SK-N-DZ (cell line): ENCODE results near the gene NRG3.
"Not testable (repeated sequence)": the region's sequence is repeated elsewhere in the genome, so short reads cannot be mapped to it uniquely, and the experiment has no call there.

Experiments
- DNase-seq: peaks from one replicate; pipeline ENCODE4 v3.0.0-alpha.2; 2015; ENCODE audit warnings: low spot score

Gene NRG3

GRCh38 chr10:81957976-81958375 lies 83.0 kb downstream of the NRG3 start:
- DNase-seq: no peak

GRCh38 chr10:81959016-81959415 lies 84.0 kb downstream of the NRG3 start:
- DNase-seq: no peak

GRCh38 chr10:81961451-81962184 lies 86.6 kb downstream of the NRG3 start:
- DNase-seq: no peak

GRCh38 chr10:81963606-81964005 lies 88.6 kb downstream of the NRG3 start:
- no peak for DNase-seq

- DNase-seq: no peak
These were observed 92.7 kb downstream of the NRG3 start for GRCh38 chr10:81967716-81968115.

- no peak for DNase-seq
These were observed 94.1 kb downstream of the NRG3 start for GRCh38 chr10:81969136-81969535.

GRCh38 chr10:81978238-81978637 lies 103.2 kb downstream of the NRG3 start:
- DNase-seq: no peak

- DNase-seq: no peak
These were observed 106.7 kb downstream of the NRG3 start for GRCh38 chr10:81981724-81982123.

GRCh38 chr10:81984428-81984827 lies 109.4 kb downstream of the NRG3 start:
- DNase-seq: no peak

- no peak for DNase-seq
These were observed 120.3 kb downstream of the NRG3 start for GRCh38 chr10:81995254-81995653.

- DNase-seq: no peak
These were observed 121.9 kb downstream of the NRG3 start for GRCh38 chr10:81996927-81997326.

GRCh38 chr10:82020999-82021398 lies 146.0 kb downstream of the NRG3 start:
- no peak for DNase-seq

- no peak for DNase-seq
These were observed 152.7 kb downstream of the NRG3 start for GRCh38 chr10:82027711-82028110.

- no peak for DNase-seq
These were observed 162.1 kb downstream of the NRG3 start for GRCh38 chr10:82037076-82037475.

GRCh38 chr10:82038587-82038986 lies 163.6 kb downstream of the NRG3 start:
- DNase-seq: no peak

GRCh38 chr10:82040336-82040735 lies 165.3 kb downstream of the NRG3 start:
- DNase-seq: no peak

GRCh38 chr10:82041018-82041417 lies 166.0 kb downstream of the NRG3 start:
- no peak for DNase-seq

GRCh38 chr10:82056391-82056790 lies 181.4 kb downstream of the NRG3 start:
- no peak for DNase-seq

- not testable (repeated sequence) for DNase-seq
These were observed 192.2 kb downstream of the NRG3 start for GRCh38 chr10:82067192-82067591.

GRCh38 chr10:82068501-82068900 lies 193.5 kb downstream of the NRG3 start:
- DNase-seq: no peak

- DNase-seq: no peak
These were observed 196.2 kb downstream of the NRG3 start for GRCh38 chr10:82071231-82071630.

GRCh38 chr10:82072124-82072523 lies 197.1 kb downstream of the NRG3 start:
- no peak for DNase-seq

- DNase-seq: no peak
These were observed 200.6 kb downstream of the NRG3 start for GRCh38 chr10:82075605-82076004.

GRCh38 chr10:82084496-82084895 lies 209.5 kb downstream of the NRG3 start:
- no peak for DNase-seq
